ENCODE measurements around the gene ZNF750.

Gene ZNF750

GRCh38 chr17:82783498-82783897 lies 56.3 kb downstream of the ZNF750 start:
- peaks cover 12% of the 10 kb centered on the region for H3K36me3 ChIP-seq (ENCODE audit: control insufficient read depth, insufficient read depth, low read length, severe bottlenecking)
- H3K4me1 ChIP-seq (ENCODE audit: control insufficient read depth, insufficient read depth, low read length) = peaks cover 12% of the 10 kb centered on the region
- H3K27me3 ChIP-seq (replicated peaks; ENCODE audit: control insufficient read depth, insufficient read depth, low read length) = no peaks in the 10 kb centered on the region
- no peak for DNase-seq (ENCODE audit: low read depth)
- H3K9ac ChIP-seq (ENCODE audit: low read length) = no peak overlapping the region
- H3K4me3 ChIP-seq (ENCODE audit: low read length) = no peak overlapping the region
- H3K9me3 ChIP-seq (ENCODE audit: control insufficient read depth, low read length) = no peaks in the 10 kb centered on the region

DNA sequence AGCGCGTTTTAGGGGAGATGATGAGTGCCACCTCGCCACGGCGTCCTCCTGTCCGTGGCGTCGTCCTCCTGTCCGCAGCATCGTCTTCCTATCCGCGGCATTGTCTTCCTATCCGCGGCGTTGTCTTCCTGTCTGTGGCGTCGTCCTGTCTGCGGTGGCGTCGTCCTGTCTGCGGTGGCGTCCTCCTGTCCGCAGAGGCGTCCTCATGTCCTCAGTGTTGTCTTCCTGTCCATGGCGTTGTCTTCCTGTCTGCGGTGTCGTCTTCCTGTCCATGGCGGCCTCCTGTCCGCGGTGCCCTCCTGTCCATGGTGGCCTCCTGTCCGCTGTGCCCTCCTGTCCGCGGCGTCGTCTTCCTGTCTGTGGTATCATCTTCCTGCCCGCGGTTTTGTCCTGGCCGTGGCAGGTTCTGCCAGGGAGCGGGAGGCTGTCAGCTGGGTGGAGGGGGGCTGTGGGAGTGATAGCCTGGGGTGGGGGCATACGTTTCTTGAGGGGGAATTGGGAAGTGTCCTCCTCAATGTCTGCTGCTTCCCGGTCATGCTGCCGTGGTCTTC lies 57.1 kb downstream of the ZNF750 start:
- Histone ChIP-seq H3K9ac (ENCODE audit: low read length) (no peak overlapping the region), H3K4me1 (ENCODE audit: control insufficient read depth, insufficient read depth, low read length) (peaks cover 12% of the 10 kb centered on the region), H3K9me3 (ENCODE audit: control insufficient read depth, low read length) (no peaks in the 10 kb centered on the region), H3K27me3 (replicated peaks; ENCODE audit: control insufficient read depth, insufficient read depth, low read length) (no peaks in the 10 kb centered on the region), H3K36me3 (ENCODE audit: control insufficient read depth, insufficient read depth, low read length, severe bottlenecking) (peaks cover 12% of the 10 kb centered on the region), H3K4me3 (ENCODE audit: low read length) (no peak overlapping the region)
- no peak for DNase-seq (ENCODE audit: low read depth)

DNA sequence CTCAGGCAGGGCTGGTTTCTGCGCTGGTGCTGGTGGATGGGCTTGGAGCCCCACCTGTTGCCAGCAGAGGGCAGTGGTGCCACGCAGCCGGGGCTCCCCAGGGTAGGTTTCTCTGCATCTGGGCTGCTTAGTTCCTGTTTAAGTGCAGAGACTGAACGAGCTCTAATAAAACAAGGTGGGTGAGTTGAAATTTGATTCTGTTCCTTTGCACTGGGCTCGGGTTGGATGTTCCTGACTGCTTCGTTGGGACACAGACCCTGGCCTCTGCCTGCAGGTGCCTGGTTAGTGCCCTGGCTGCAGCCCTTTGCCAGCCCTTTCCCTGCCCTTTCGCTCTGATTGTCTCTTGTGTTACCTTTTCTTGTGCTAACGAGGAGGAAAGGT lies 57.9 kb downstream of the ZNF750 start:
- no peak overlapping the region for H3K9ac ChIP-seq (ENCODE audit: low read length)
- H3K27me3 ChIP-seq (replicated peaks; ENCODE audit: control insufficient read depth, insufficient read depth, low read length) = no peaks in the 10 kb centered on the region
- no peaks in the 10 kb centered on the region for H3K9me3 ChIP-seq (ENCODE audit: control insufficient read depth, low read length)
- H3K4me1 ChIP-seq (ENCODE audit: control insufficient read depth, insufficient read depth, low read length) = peaks cover 5% of the 10 kb centered on the region
- DNase-seq (ENCODE audit: low read depth) = peak; percentile 89
- no peak overlapping the region for H3K4me3 ChIP-seq (ENCODE audit: low read length)
- H3K36me3 ChIP-seq (ENCODE audit: control insufficient read depth, insufficient read depth, low read length, severe bottlenecking) = peaks cover 12% of the 10 kb centered on the region

GRCh38 chr17:82780971-82781893 lies 58.6 kb downstream of the ZNF750 start:
- H3K36me3 ChIP-seq (ENCODE audit: control insufficient read depth, insufficient read depth, low read length, severe bottlenecking) = peaks cover 12% of the 10 kb centered on the region
- peaks cover under 1% of the 10 kb centered on the region for H3K4me1 ChIP-seq (ENCODE audit: control insufficient read depth, insufficient read depth, low read length)
- no peaks in the 10 kb centered on the region for H3K9me3 ChIP-seq (ENCODE audit: control insufficient read depth, low read length)
- H3K4me3 ChIP-seq (ENCODE audit: low read length) = no peak overlapping the region
- H3K9ac ChIP-seq (ENCODE audit: low read length) = no peak overlapping the region
- H3K27me3 ChIP-seq (replicated peaks; ENCODE audit: control insufficient read depth, insufficient read depth, low read length) = no peaks in the 10 kb centered on the region
- DNase-seq (ENCODE audit: low read depth) = no peak

- peaks cover 12% of the 10 kb centered on the region for H3K36me3 ChIP-seq (ENCODE audit: control insufficient read depth, insufficient read depth, low read length, severe bottlenecking)
These were observed 59.6 kb downstream of the ZNF750 start for GRCh38 chr17:82780195-82780594.

GRCh38 chr17:82779541-82779940 lies 60.3 kb downstream of the ZNF750 start:
- no peak overlapping the region for H3K9ac ChIP-seq (ENCODE audit: low read length)
- no peak overlapping the region for H3K4me3 ChIP-seq (ENCODE audit: low read length)
- no peak for DNase-seq (ENCODE audit: low read depth)
- no peaks in the 10 kb centered on the region for H3K9me3 ChIP-seq (ENCODE audit: control insufficient read depth, low read length)
- no peaks in the 10 kb centered on the region for H3K4me1 ChIP-seq (ENCODE audit: control insufficient read depth, insufficient read depth, low read length)
- peaks cover 12% of the 10 kb centered on the region for H3K36me3 ChIP-seq (ENCODE audit: control insufficient read depth, insufficient read depth, low read length, severe bottlenecking)
- no peaks in the 10 kb centered on the region for H3K27me3 ChIP-seq (replicated peaks; ENCODE audit: control insufficient read depth, insufficient read depth, low read length)

More at GRCh38 chr17:82780195-82780594, 59.6 kb downstream of the ZNF750 start:
- no peaks in the 10 kb centered on the region for H3K9me3 ChIP-seq (ENCODE audit: control insufficient read depth, low read length)
- H3K27me3 ChIP-seq (replicated peaks; ENCODE audit: control insufficient read depth, insufficient read depth, low read length) = no peaks in the 10 kb centered on the region
- H3K9ac ChIP-seq (ENCODE audit: low read length) = no peak overlapping the region
- DNase-seq (ENCODE audit: low read depth) = no peak
- no peaks in the 10 kb centered on the region for H3K4me1 ChIP-seq (ENCODE audit: control insufficient read depth, insufficient read depth, low read length)
- no peak overlapping the region for H3K4me3 ChIP-seq (ENCODE audit: low read length)

Measured in adipocyte (in vitro differentiated cells).